Adipose tissue (tissue), 3 donors: ENCODE data around the gene AEBP1. TPM values are rescaled to one million over a fixed set of nuclear protein-coding genes. Genes with fewer than 3 reads are reported as not detected.

Source experiments
- H3K27ac ChIP-seq: one replicate; pipeline ENCODE4 v1.5.1; 2013; ENCODE audit warnings: low read depth, low read length
- WGBS, 3 donors: extraction: QIAGEN DNeasy Blood & Tissue Kit; methylation state at CpG; one replicate each; pipeline ENCODE4 v1.1.7; 2013; 5-methylcytosine and 5-hydroxymethylcytosine counted together
- polyA plus RNA-seq, 3 donors: library from polyadenylated mRNA; stranded (reverse); fragments of 200-250 nt; gene quantifications; one replicate each; pipeline ENCODE4 v1.2.3, GENCODE V29; 2013
- donor health status: healthy with polysubstance abuse.
- donor health status: Bipolar disorder and iron deficiency.
- donor health status: healthy.

The AEBP1 gene
- polyA plus RNA-seq, 3 donors, result 10.2 to 71.6 (median 65.6) TPM

GRCh38 chr7:44080118-44080517 lies 24.0 kb upstream of the AEBP1 start:
- no peak overlapping the region for H3K27ac ChIP-seq
- 86 to 96% (median 93%) methylated on average over 5 of the region's 5 CpGs for WGBS, 3 donors

GRCh38 chr7:44080686-44081265 lies 23.4 kb upstream of the AEBP1 start:
- H3K27ac ChIP-seq, result no peak overlapping the region
- 74 to 87% (median 83%) methylated on average over 10 to 11 of the region's 11 CpGs for WGBS, 3 donors

- H3K27ac ChIP-seq, result no peak overlapping the region
- WGBS, 3 donors, result 43 to 64% (median 50%) methylated on average over 9 of the region's 9 CpGs
These were observed 22.8 kb upstream of the AEBP1 start for GRCh38 chr7:44081266-44081748.

- 0 to 1% (median 0%) methylated on average over 40 to 54 of the region's 54 CpGs for WGBS, 3 donors
- no peak overlapping the region for H3K27ac ChIP-seq
These were observed 21.5 kb upstream of the AEBP1 start for GRCh38 chr7:44082541-44083207.

- no peak overlapping the region for H3K27ac ChIP-seq
- WGBS, 3 donors, result 92 to 97% (median 94%) methylated on average over 3 of the region's 3 CpGs
These were observed 20.3 kb upstream of the AEBP1 start for GRCh38 chr7:44083796-44084195.

- WGBS, 3 donors, result 70 to 89% (median 76%) methylated on average over 4 of the region's 4 CpGs
- H3K27ac ChIP-seq, result no peak overlapping the region
These were observed 19.4 kb upstream of the AEBP1 start for GRCh38 chr7:44084701-44085100.

GRCh38 chr7:44085546-44085945 lies 18.6 kb upstream of the AEBP1 start:
- H3K27ac ChIP-seq, result no peak overlapping the region
- WGBS, 3 donors, result 86 to 91% (median 91%) methylated on average over 3 of the region's 3 CpGs

- WGBS, 3 donors, result 97 to 99% (median 97%) methylated on average over 3 of the region's 3 CpGs
- H3K27ac ChIP-seq, result no peak overlapping the region
These were observed 17.5 kb upstream of the AEBP1 start for GRCh38 chr7:44086627-44087026.

- no peak overlapping the region for H3K27ac ChIP-seq
- WGBS, 3 donors, result 41 to 59% (median 45%) methylated on average over 20 of the region's 20 CpGs
These were observed 16.0 kb upstream of the AEBP1 start for GRCh38 chr7:44087911-44088838.

GRCh38 chr7:44093102-44093641 lies 11.0 kb upstream of the AEBP1 start:
- WGBS, 3 donors, result 75 to 80% (median 80%) methylated on average over 6 of the region's 6 CpGs
- no peak overlapping the region for H3K27ac ChIP-seq

- WGBS, 3 donors, result 50 to 59% (median 53%) methylated on average over 2 of the region's 2 CpGs
- no peak overlapping the region for H3K27ac ChIP-seq
These were observed 9.8 kb upstream of the AEBP1 start for GRCh38 chr7:44094365-44094764.

- WGBS, 3 donors, result 47 to 71% (median 63%) methylated on average over 2 of the region's 2 CpGs
- H3K27ac ChIP-seq, result no peak overlapping the region
These were observed 9.1 kb upstream of the AEBP1 start for GRCh38 chr7:44094883-44095592.

- 83 to 96% (median 89%) methylated on average over 3 of the region's 3 CpGs for WGBS, 3 donors
- H3K27ac ChIP-seq, result no peak overlapping the region
These were observed 8.4 kb upstream of the AEBP1 start for GRCh38 chr7:44095781-44096180.

- 71 to 87% (median 83%) methylated on average over 7 to 8 of the region's 8 CpGs for WGBS, 3 donors
- no peak overlapping the region for H3K27ac ChIP-seq
These were observed 7.7 kb upstream of the AEBP1 start for GRCh38 chr7:44096326-44096881.

- no peak overlapping the region for H3K27ac ChIP-seq
- 76 to 85% (median 78%) methylated on average over 9 of the region's 9 CpGs for WGBS, 3 donors
These were observed 6.8 kb upstream of the AEBP1 start for GRCh38 chr7:44097064-44097932.

- 83 to 90% (median 84%) methylated on average over 6 of the region's 6 CpGs for WGBS, 3 donors
These were observed 5.8 kb upstream of the AEBP1 start for GRCh38 chr7:44098092-44099068.

More at GRCh38 chr7:44098092-44099068, 5.8 kb upstream of the AEBP1 start:
- H3K27ac ChIP-seq, result no peak overlapping the region
